BE2C (cell line): ENCODE results near the gene TBC1D8.

Experiments
- DNase-seq: peaks from one replicate; pipeline ENCODE4 v3.0.0-alpha.2; 2020
- H3K27me3 ChIP-seq: fragments of 250-450 bp; sonication (Bioruptor Pico); 2 replicates; pipeline ENCODE4 v1.5.1; 2020; ENCODE audit warnings: mild to moderate bottlenecking
- H3K36me3 ChIP-seq: fragments of 250-450 bp; sonication (Bioruptor Pico); 2 replicates; pipeline ENCODE4 v1.5.1; 2020; ENCODE audit warnings: mild to moderate bottlenecking
- H3K4me1 ChIP-seq: fragments of 250-450 bp; sonication (Bioruptor Pico); 2 replicates; pipeline ENCODE4 v1.5.1; 2020
- H3K4me3 ChIP-seq: 2 replicates; pipeline ENCODE4 v1.5.1; 2011; ENCODE audit warnings: low read depth, low read length
- H3K9me3 ChIP-seq: fragments of 250-450 bp; sonication (Bioruptor Pico); 2 replicates; pipeline ENCODE4 v1.5.1; 2020
- CTCF ChIP-seq: IDR thresholded peaks from 2 replicates; pipeline ENCODE4 v1.5.1; 2012; ENCODE audit warnings: mild to moderate bottlenecking, low read depth, low read length

Gene TBC1D8

DNA sequence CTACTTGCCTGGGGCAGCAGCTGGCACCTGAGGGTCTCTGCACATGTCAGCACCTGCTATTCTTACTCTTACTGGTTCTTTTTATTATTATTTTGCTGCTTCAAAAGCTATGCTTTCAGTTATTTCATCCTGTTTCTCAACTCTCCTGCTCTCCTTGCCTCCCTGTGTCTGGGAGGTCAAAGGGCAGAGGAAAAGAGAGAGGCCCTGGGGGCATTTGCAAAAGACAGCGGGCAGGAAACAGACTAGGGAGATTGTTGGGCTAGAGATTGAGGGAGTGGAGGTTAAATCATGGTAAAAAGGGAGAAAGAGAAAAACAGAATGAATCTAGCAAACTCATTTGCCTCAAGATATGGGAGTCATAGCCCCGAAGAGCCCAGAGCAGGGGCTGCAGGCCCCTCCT lies 170.2 kb downstream of the TBC1D8 start:
- no peaks in the 10 kb centered on the region for H3K27me3 ChIP-seq
- no peak for TF ChIP-seq CTCF
- no peaks in the 10 kb centered on the region for H3K36me3 ChIP-seq
- no peaks in the 10 kb centered on the region for H3K4me1 ChIP-seq
- no peak overlapping the region for H3K4me3 ChIP-seq
- no peaks in the 10 kb centered on the region for H3K9me3 ChIP-seq
- DNase-seq, result no peak

DNA sequence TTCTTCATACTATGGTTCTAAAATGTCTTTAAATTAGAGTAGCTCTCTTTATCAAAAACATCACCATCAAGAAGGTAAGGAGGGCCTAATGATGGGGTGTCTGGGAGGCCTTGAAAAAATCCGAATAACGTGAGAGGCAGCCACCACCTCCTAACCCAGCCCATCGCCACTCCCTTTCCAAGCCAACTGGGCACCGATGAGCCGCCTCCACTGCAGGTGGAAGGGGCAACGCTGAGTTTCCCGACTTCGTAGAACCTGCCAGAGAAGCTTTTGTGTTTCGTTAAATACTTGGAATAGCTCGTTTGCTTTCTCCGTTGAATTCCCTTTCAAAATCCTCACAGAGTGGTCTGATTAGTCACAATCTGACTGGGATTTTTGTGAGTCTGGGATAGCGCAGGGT lies 171.1 kb downstream of the TBC1D8 start:
- H3K9me3 ChIP-seq, result no peaks in the 10 kb centered on the region
- no peak for DNase-seq
- no peaks in the 10 kb centered on the region for H3K27me3 ChIP-seq
- no peaks in the 10 kb centered on the region for H3K4me1 ChIP-seq
- no peak for TF ChIP-seq CTCF
- H3K36me3 ChIP-seq, result no peaks in the 10 kb centered on the region
- no peak overlapping the region for H3K4me3 ChIP-seq

DNA sequence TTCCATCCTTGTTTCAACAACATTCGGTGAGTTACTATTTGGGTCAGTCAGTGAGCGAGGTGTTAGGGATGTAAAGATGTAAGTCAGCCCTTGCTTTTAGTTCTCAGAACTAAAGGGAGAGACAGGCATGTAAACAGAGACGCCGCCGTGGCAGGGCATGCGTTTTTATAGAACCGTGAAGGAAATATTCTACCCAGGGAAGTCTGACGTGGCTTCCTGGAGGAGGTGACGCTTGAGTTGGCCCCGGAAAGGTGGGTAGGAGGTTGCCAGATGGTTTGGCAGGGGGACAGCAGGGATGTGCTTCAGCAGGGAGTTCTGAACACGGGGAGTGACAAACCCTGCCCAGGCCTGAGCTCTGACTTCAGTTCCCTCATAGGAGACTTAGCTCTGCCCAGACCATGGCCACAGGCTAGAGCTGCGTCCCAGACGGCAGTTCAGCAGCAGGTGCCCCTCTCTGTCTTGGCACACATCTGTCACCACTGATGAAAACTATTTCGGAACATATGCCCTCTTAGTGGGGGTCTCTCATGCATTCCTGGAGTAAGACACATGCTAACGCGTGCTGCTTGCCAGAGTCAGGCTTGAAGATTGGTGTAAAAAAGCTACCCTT lies 172.5 kb downstream of the TBC1D8 start:
- Histone ChIP-seq H3K27me3 (no peaks in the 10 kb centered on the region), H3K36me3 (no peaks in the 10 kb centered on the region), H3K4me1 (no peaks in the 10 kb centered on the region), H3K9me3 (no peaks in the 10 kb centered on the region), H3K4me3 (no peak overlapping the region)
- no peak for DNase-seq
- TF ChIP-seq CTCF, result no peak

DNA sequence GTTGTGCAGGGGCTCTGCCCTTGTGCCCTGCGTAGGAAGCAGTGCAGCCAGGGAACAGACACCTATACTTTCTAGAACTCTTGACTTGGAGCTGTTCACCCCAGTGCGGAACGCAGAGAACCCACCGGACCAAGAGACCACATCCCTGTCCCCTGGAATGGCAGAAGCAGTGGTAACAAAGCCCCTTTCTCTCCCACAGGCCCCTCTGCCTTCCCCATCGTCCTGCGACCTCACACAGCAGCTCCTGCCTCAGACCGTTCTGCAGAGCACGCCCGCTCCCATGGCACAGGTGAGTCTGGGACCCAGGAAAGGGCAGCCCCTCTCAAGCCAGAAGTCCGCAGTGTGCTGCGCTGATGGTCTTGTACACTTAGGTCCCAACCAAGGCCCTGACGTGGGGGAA lies 173.7 kb downstream of the TBC1D8 start:
- no peak for DNase-seq
- TF ChIP-seq CTCF, result no peak
- Histone ChIP-seq H3K4me3 (no peak overlapping the region), H3K4me1 (no peaks in the 10 kb centered on the region), H3K9me3 (no peaks in the 10 kb centered on the region), H3K27me3 (no peaks in the 10 kb centered on the region), H3K36me3 (no peaks in the 10 kb centered on the region)

- H3K4me3 ChIP-seq, result no peak overlapping the region
- H3K4me1 ChIP-seq, result no peaks in the 10 kb centered on the region
- no peaks in the 10 kb centered on the region for H3K36me3 ChIP-seq
- no peaks in the 10 kb centered on the region for H3K9me3 ChIP-seq
- peak; percentile 25 for DNase-seq
- no peaks in the 10 kb centered on the region for H3K27me3 ChIP-seq
- no peak for TF ChIP-seq CTCF
Measured at GRCh38 chr2:100976645-100977391, 174.4 kb downstream of the TBC1D8 start.

DNA sequence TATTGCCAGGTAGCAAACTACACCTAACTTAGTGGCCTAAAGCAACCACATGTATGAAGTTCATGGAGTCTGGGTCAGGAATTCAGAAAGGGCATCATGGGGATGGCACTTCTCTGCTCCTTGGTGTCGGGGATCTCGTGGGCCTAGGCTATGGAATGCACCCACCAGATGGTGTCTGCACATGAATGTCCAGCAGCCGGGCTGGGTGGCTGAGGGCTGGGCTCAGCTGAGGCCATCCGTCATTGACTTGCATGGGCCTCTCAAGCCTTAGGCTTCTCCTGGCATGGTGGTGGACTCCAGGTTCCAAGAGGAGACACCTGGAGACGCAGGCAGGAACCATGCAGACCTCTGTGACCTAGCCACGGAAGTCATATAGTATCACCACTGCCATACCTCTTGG lies 175.1 kb downstream of the TBC1D8 start:
- Histone ChIP-seq H3K36me3 (no peaks in the 10 kb centered on the region), H3K4me1 (no peaks in the 10 kb centered on the region), H3K9me3 (no peaks in the 10 kb centered on the region), H3K27me3 (no peaks in the 10 kb centered on the region), H3K4me3 (no peak overlapping the region)
- no peak for DNase-seq
- TF ChIP-seq CTCF, result no peak
